ENCODE results near the gene ARHGEF26.

ARHGEF26 gene

GRCh38 chr3:154180836-154181691, 59.9 kb downstream of the ARHGEF26 start:
- peak overlapping the region in 1 of 3 experiments; percentile 68 for H3K27ac Mint-ChIP-seq
- no peaks in the 10 kb centered on the region for H3K27me3 Mint-ChIP-seq (ENCODE audit: low read depth)
- peaks cover 15% of the 10 kb centered on the region for H3K4me1 Mint-ChIP-seq
- H3K36me3 Mint-ChIP-seq (ENCODE audit: low read depth): peaks cover 10% of the 10 kb centered on the region
- H3K9me3 Mint-ChIP-seq: peaks cover 2% of the 10 kb centered on the region
- H3K4me3 Mint-ChIP-seq: no peak overlapping the region
- TF ChIP-seq CTCF (IDR thresholded peaks at IDR 0.05; ENCODE audit: unreplicated experiment in 3 of 3): no peak

- Mint-ChIP-seq H3K4me1 (peaks cover 15% of the 10 kb centered on the region), H3K4me3 (no peak overlapping the region), H3K9me3 (peaks cover 2% of the 10 kb centered on the region), H3K36me3 (ENCODE audit: low read depth) (peaks cover 10% of the 10 kb centered on the region), H3K27me3 (ENCODE audit: low read depth) (no peaks in the 10 kb centered on the region), H3K27ac (no peak overlapping the region)
- TF ChIP-seq CTCF (IDR thresholded peaks at IDR 0.05; ENCODE audit: unreplicated experiment in 3 of 3): no peak
Observed at GRCh38 chr3:154182322-154182922, 61.2 kb downstream of the ARHGEF26 start.

DNA sequence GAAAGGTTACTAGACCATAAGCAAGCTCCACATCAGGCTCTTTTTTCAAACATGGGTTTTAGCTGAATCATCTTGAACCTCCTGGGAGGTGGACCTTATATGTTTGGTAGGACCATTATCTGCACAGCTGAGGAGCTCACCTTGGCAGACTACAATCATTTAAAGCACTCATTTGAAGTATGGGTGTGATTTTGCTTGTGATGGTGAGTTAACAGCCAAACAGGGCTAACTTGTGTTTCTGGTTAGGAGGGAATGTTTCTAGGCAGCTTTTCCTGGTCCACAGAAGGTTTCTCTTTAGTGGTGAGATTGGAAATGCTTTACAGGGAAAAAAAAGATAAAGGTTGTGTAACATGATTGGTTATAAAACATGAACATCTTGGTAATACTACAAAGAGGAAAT, 61.8 kb downstream of the ARHGEF26 start:
- no peak overlapping the region for H3K4me3 Mint-ChIP-seq
- H3K27me3 Mint-ChIP-seq (ENCODE audit: low read depth): no peaks in the 10 kb centered on the region
- no peak for TF ChIP-seq CTCF (IDR thresholded peaks at IDR 0.05; ENCODE audit: unreplicated experiment in 3 of 3)
- H3K4me1 Mint-ChIP-seq: peaks cover 15% of the 10 kb centered on the region
- H3K36me3 Mint-ChIP-seq (ENCODE audit: low read depth): peaks cover 10% of the 10 kb centered on the region
- H3K9me3 Mint-ChIP-seq: peaks cover 2% of the 10 kb centered on the region
- H3K27ac Mint-ChIP-seq: no peak overlapping the region

DNA sequence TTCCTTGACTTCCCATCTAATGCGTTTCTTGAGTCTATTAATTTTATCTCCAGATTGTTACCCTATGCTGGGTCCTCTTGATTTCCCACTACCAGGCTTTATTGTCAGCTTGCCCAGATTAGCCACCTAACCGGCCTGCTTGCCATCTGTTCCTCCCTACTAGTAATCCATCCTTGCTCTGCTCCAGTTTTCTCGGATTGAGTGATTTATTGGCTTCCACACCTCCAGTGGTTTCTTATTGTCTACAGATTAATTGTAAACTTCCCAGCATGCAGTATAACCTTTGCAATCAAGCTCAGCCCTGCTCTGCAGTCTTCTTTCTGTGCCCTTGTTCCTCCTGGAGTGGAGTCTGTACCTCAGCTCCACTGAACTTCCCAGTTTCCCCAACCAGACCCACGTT, 63.4 kb downstream of the ARHGEF26 start:
- Mint-ChIP-seq H3K4me3 (no peak overlapping the region), H3K36me3 (ENCODE audit: low read depth) (peaks cover 10% of the 10 kb centered on the region), H3K27ac (no peak overlapping the region), H3K9me3 (peaks cover 2% of the 10 kb centered on the region), H3K27me3 (ENCODE audit: low read depth) (no peaks in the 10 kb centered on the region), H3K4me1 (peaks cover 15% of the 10 kb centered on the region)
- no peak for TF ChIP-seq CTCF (IDR thresholded peaks at IDR 0.05; ENCODE audit: unreplicated experiment in 3 of 3)

- no peak for TF ChIP-seq CTCF (IDR thresholded peaks at IDR 0.05; ENCODE audit: unreplicated experiment in 3 of 3)
- Mint-ChIP-seq H3K4me3 (no peak overlapping the region), H3K36me3 (ENCODE audit: low read depth) (peaks cover 10% of the 10 kb centered on the region), H3K27ac (peak overlapping the region in 1 of 3 experiments; percentile 48), H3K27me3 (ENCODE audit: low read depth) (peaks cover 3% of the 10 kb centered on the region), H3K4me1 (no peaks in the 10 kb centered on the region), H3K9me3 (peaks cover 2% of the 10 kb centered on the region)
Observed at GRCh38 chr3:154188437-154188836, 67.2 kb downstream of the ARHGEF26 start.
